IPS-20b (cell line): ENCODE data around the gene NHLRC4.

Experiments
- H3K27ac ChIP-seq: one replicate; pipeline ENCODE4 v1.5.1; 2013; ENCODE audit warnings: low read length
- H3K27me3 ChIP-seq: 2 replicates; pipeline ENCODE4 v1.6.1; 2013; ENCODE audit warnings: mild to moderate bottlenecking, low read length, inconsistent platforms; ENCODE audit not compliant: insufficient read depth
- H3K36me3 ChIP-seq: 2 replicates; pipeline ENCODE4 v1.6.1; 2013; ENCODE audit warnings: low read depth, mild to moderate bottlenecking, inconsistent platforms, low read length, moderate library complexity; ENCODE audit not compliant: insufficient read depth
- H3K4me1 ChIP-seq: 2 replicates; pipeline ENCODE4 v1.6.1; 2013; ENCODE audit warnings: mild to moderate bottlenecking, control low read depth, inconsistent platforms, low read length, moderate library complexity; ENCODE audit not compliant: insufficient read depth
- H3K4me3 ChIP-seq: 2 replicates; pipeline ENCODE4 v1.5.1; 2013; ENCODE audit warnings: mild to moderate bottlenecking, low read length, inconsistent platforms
- H3K9ac ChIP-seq: 2 replicates; pipeline ENCODE4 v1.6.1; 2013; ENCODE audit warnings: low read depth, mild to moderate bottlenecking, inconsistent platforms, low read length, moderate library complexity
- H3K9me3 ChIP-seq: 2 replicates; pipeline ENCODE4 v1.6.1; 2013; ENCODE audit warnings: mild to moderate bottlenecking, low read depth, low read length, inconsistent platforms; ENCODE audit not compliant: insufficient read depth

The NHLRC4 gene

DNA sequence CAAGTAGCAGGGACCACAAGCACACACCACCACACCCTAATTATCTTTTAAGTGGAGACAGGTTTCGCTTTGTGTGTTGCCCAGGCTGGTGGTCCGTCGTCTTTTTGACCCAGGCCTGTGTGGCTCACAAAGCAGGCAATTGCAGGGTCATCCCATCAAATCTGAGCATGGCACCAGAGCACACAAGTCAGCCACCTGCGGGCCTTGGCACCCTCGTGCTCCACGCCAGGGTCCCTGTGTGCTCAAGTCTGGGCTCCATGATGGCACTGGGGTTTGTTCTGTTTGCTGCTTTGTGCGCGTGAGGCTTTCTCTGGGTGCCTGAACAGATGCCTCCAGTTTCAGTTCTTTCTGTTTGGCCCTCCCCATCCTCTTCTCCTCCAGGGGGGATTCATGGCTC lies 41.7 kb upstream of the NHLRC4 start:
- no peak overlapping the region for H3K9ac ChIP-seq
- peaks cover 6% of the 10 kb centered on the region for H3K36me3 ChIP-seq
- H3K4me3 ChIP-seq, result no peak overlapping the region
- peaks cover 6% of the 10 kb centered on the region; the same call in 1 of the 2 replicates for H3K4me1 ChIP-seq
- H3K9me3 ChIP-seq, result no peaks in the 10 kb centered on the region
- no peak overlapping the region for H3K27ac ChIP-seq
- no peaks in the 10 kb centered on the region for H3K27me3 ChIP-seq

DNA sequence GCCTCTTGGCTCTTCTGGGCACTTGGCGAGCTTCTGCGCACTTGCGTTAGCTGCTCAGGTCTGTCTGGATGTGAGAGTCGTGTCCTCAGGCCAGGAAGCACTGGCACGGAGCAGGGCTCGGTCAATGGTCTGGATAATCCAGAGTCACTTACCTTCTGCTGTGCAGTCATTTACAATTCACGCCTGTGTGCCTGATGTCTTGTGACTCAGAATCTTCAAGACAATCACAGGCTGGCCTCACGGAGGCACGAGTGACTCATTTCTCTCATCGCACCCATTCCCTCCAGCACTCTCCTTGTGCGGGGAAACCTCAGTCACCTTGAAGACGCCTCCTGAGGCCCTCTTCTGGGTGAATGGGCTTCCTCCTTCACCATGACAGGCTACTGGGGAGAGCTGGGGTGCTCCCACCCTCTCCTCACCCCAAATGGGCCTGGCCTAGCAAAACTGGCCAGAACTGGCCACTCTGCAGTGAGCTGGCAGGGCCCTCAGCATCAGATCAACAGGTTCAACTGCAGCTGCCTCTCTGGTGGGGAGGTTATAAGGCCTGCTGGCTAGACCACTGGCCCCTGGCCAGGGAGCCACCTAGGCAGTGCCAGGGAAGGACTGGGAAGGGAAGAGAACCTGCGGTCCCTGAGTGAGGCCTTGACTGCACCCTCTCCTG lies 41.2 kb upstream of the NHLRC4 start:
- H3K9ac ChIP-seq, result no peak overlapping the region; the same call in 1 of the 2 replicates
- H3K27me3 ChIP-seq, result no peaks in the 10 kb centered on the region
- peaks cover 6% of the 10 kb centered on the region; the same call in 1 of the 2 replicates for H3K4me1 ChIP-seq
- H3K4me3 ChIP-seq, result peak overlapping the region; percentile 88; the same call in 1 of the 2 replicates
- peaks cover 1% of the 10 kb centered on the region for H3K36me3 ChIP-seq
- no peak overlapping the region for H3K27ac ChIP-seq
- no peaks in the 10 kb centered on the region for H3K9me3 ChIP-seq

DNA sequence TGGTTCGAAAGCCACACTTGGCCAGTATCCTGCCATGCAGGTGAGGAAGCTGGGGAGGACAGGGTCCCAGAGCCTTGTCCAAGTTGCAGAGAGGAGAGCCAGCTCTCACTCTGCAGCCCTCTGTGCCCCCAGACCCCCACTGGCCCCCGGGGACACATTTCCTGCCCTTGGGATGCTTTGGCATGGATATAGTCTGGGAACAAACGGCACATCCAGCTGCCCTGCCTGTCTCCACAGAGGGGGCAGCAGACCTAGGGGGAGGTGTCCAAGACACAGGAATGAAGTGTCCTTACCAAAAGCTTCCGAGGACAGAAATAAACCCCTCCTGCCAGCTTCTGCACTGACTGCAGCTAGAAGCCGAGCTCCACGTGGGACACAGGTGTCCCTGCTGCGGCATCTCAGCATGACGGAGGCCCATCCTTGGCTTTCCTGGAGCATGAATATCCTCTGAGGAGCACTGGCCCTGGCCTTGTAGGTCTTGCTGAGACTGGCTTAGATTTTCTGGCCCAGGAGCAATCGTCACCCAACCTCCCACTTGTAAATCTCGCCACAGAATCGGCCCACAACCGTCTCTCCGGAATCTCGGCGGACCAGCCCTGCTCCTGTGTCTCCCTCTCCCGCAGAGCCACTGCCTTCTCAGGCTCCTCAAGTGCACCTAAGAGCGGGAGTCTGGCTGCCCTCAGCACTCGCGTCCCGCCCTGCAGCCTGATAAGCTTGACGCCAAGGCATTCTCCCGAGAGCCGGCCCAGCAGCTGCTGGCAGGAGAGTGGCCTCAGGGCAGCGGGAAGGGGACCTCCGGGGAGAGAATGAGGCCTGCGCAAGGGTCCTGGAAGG lies 40.4 kb upstream of the NHLRC4 start:
- H3K9ac ChIP-seq, result peak overlapping the region; percentile 87
- no peaks in the 10 kb centered on the region for H3K9me3 ChIP-seq
- no peaks in the 10 kb centered on the region for H3K36me3 ChIP-seq
- H3K27ac ChIP-seq, result peak overlapping the region; percentile 87
- peak overlapping the region; percentile 88 for H3K4me3 ChIP-seq
- peaks cover 6% of the 10 kb centered on the region; the same call in 1 of the 2 replicates for H3K4me1 ChIP-seq
- no peaks in the 10 kb centered on the region for H3K27me3 ChIP-seq

DNA sequence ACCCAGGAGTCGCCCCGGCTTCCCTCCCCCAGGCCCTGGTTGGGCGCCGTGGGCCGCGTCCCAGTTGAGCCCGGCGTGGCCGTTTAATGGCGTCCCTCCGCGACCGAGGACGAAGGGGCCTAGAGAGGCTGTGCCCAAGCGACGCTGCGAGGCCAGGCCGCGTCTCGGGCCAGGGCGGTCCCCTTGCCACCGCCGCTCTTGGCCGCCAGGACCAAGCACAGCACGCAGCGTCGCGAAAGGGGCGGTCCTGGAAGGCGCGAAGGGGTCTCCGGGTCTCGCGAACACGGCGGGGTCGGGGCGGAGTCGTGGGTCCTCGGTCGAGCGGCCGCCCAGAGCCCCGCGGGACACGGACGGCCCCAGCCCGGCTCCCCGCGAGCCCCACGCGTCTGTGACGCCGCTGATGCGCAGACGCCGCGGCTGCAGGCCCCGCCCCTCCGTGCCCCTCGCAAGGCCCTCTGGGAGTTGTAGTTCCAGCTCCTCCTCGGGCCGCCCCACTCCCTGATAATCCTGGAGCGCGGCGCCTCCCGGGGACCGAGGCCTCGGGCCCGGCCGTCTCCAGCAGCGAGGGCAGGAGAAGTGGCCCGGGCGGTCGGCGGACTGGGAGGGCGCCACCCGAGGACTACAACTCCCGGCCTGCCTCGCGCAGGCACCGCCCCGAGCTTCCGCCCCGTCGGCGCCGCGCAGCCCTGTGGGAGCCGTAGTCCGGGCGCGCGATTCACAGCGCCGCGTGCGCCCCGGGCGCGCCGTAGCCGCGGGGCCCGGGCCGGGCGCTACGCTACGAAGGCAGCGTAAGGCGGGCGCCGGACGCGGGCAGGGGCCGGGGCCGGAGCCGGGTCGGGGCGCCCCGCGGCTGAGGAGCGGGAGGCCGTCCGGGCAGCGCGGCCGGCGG lies 39.5 kb upstream of the NHLRC4 start, which contains the start of gene CAPN15:
TSS of gene CAPN15 (plus strand) at position 698 of the 889 bp plus-strand sequence. CDS start 19,127 bp downstream, outside the sequence.
- Histone ChIP-seq H3K36me3 (no peaks in the 10 kb centered on the region), H3K27ac (peak within 1 kb of the TSS; percentile 87), H3K9me3 (no peaks in the 10 kb centered on the region), H3K4me1 (peaks cover 6% of the 10 kb centered on the region; the same call in 1 of the 2 replicates), H3K4me3 (peak within 1 kb of the TSS; percentile 88), H3K9ac (peak within 1 kb of the TSS; percentile 87), H3K27me3 (no peaks in the 10 kb centered on the region)

DNA sequence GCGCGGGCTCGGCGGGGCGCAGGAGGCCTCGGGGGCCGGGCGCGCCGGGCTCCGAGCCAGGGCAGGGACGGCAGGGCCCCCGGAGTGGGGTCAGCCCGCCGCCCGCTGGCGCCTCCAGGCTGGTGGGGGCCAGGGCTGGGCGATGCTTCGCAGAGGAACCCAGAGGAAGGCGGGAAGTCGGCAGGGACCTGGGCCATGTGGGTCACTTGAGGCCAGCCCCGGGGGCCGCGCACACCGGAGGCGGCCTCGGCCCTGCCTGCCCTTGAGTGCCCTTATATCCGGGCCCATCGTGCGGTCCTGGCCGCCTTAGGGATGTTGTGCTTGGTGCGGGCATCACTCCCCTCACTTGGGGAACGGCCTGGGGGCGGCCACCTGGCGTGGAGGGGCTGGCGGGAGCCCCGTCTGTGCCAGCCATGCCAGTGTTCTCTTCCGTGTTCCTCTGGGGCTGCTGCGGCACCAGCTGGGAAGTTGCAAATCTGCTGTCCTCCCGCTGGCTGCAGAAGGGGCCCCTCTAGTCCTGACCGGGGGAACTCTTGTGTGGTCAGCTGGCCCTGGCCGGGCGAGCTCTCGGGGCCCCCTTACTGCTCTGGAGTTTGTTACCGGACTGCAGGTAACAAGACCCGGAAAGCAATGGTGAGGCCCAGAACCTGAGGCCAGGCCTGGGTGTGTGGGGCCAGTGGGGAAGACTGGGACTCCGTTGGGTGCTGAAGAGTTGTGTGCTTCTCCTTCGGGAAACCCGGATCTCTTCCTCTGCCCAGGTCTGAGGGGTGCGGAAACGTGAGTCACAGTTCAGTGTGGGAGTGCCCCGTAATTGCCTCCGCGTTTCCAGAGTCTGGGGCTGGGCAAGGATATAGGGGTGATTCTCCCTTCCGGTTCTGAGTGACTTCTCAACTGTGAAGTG lies 38.4 kb upstream of the NHLRC4 start:
- H3K27me3 ChIP-seq, result no peaks in the 10 kb centered on the region
- H3K27ac ChIP-seq, result no peak overlapping the region
- peak overlapping the region; percentile 78 for H3K4me3 ChIP-seq
- no peaks in the 10 kb centered on the region for H3K36me3 ChIP-seq
- H3K9ac ChIP-seq, result peak overlapping the region; percentile 72
- H3K9me3 ChIP-seq, result no peaks in the 10 kb centered on the region
- H3K4me1 ChIP-seq, result peaks cover 6% of the 10 kb centered on the region; the same call in 1 of the 2 replicates

DNA sequence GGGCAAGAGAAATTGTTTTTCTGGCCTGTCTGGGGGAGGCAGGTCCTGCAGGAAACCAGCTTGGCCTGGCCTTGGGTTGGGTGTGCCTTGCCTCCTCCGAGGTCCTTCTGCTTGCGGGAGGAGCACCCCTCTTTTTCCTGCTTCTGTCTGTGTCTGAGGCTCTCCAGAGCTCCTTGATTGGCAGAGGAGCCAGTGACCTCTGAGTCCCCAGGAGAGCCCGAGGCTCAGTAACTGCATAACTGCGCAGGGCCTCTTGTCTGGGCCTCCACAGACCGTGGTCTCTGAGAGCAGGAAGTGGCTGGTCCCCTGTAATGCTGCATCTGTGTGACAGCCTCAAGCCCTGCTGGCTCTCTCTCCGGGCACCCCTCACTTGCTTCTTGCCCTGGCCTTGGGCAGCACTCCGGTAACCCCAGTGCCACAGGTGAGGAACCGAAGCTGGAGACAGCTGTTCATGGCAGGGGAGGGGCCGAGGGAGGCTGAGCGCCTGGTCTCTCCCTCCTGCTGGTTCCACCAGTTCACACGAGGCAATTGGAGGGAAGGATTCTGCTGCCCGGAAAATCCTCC lies 37.7 kb upstream of the NHLRC4 start:
- Histone ChIP-seq H3K4me1 (peaks cover 6% of the 10 kb centered on the region; the same call in 1 of the 2 replicates), H3K4me3 (peak overlapping the region; percentile 78), H3K9ac (peak overlapping the region; percentile 72; the same call in 1 of the 2 replicates), H3K27me3 (no peaks in the 10 kb centered on the region), H3K9me3 (no peaks in the 10 kb centered on the region), H3K36me3 (no peaks in the 10 kb centered on the region), H3K27ac (no peak overlapping the region)

DNA sequence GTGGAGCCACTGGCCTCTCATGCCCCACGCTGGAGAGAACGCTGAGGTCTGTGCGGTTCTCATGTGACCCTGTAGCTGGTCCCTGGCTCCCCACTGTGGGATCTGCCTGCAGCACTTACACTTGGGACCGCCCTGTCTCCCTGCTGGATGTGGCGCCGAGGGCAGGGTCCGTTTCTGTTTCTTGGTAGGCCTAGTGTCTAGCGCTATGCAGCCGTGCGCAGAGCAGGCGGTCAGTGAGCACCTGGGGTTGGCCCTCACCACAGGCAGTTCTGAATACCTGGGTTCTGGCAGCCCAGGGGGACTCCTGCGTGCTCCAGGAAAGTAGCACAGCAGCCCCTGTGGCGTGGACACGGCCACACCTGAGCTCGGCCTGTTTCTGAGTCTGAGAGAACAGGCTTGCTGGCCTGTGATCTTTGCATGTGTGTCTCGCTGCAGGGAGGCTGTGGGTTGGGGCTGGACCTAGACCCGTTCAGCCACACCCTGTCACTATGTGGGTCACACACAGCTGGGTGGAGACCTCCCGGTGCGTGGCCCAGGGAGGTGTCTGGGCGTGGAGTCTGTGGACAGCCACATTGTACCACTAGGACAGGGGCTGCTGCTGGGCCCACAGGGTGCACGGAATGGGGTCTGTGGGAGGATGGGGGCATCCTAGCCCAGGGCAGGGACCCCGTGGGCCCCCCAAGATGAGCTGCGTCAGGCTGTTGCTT lies 36.5 kb upstream of the NHLRC4 start:
- Histone ChIP-seq H3K4me1 (peaks cover 6% of the 10 kb centered on the region; the same call in 1 of the 2 replicates), H3K27me3 (no peaks in the 10 kb centered on the region), H3K9ac (no peak overlapping the region; the same call in 1 of the 2 replicates), H3K36me3 (no peaks in the 10 kb centered on the region), H3K4me3 (no peak overlapping the region), H3K27ac (no peak overlapping the region), H3K9me3 (no peaks in the 10 kb centered on the region)

DNA sequence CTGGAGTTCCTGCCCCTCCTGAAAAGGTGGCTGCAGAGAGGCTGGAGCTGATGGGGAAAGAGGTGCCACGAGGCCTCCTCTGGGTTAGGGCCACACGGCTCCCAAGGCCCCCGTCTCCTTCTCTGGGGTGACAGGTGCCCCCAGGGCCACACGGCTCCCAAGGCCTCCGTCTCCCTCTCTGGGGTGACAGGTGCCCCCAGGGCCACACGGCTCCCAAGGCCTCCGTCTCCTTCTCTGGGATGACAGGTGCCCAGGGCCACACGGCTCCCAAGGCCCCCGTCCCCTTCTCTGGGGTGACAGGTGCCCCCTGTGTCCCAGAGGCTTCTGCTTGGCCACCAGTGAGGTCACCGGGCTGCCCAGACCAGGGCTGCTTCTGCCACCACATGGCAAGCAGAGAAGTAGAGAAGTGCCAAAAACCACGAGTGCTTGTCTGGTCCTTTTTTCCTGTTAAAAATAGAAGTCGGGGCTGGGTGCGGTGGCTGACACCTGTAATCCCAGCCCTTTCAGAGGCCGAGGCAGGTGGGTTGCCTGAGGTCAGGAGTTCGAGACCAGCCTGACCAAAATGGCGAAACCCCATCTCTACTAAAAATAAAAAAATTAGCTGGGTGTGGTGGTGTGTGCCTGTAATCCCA lies 35.2 kb upstream of the NHLRC4 start:
- H3K9ac ChIP-seq, result no peak overlapping the region
- peaks cover 6% of the 10 kb centered on the region; the same call in 1 of the 2 replicates for H3K4me1 ChIP-seq
- no peaks in the 10 kb centered on the region for H3K9me3 ChIP-seq
- H3K27me3 ChIP-seq, result no peaks in the 10 kb centered on the region
- H3K36me3 ChIP-seq, result no peaks in the 10 kb centered on the region
- no peak overlapping the region for H3K27ac ChIP-seq
- no peak overlapping the region for H3K4me3 ChIP-seq

DNA sequence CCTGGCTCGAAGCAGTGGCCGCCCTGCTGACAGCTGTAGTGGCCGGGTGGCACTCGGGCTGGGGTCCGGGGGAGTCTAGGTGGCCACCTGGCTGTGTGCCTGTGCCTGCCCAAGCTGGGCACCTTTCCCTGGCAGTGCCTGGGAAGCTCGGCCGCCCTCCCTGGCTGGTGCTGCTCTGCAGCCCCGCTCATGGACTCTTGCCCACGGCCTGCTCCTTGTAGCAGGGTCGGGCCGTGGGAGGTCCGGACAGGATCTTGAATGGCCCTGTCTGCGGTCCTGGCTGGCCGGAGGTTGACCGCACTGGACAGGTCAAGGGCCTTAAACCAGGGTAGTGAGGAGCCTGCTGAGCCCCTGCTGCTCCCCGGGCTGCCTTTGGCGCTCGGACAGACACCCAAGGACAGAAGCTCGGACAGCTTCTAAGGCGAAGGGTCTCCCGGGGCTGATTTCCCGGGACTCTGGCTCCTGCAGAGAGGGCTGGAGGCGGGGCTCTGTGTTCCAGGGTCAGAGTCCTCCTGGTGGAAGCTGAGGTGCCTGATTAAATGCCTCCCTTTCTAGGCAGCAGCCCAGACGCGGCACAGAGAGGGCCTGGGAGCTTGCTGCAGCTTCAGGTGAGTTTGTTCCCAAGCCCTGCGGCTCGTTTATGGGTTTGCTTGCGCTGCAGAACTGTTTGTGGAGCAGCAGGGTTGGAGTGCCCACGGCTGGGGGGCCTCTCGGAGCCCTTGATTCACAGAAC lies 33.2 kb upstream of the NHLRC4 start:
- Histone ChIP-seq H3K27me3 (no peaks in the 10 kb centered on the region), H3K9ac (no peak overlapping the region), H3K27ac (no peak overlapping the region), H3K36me3 (no peaks in the 10 kb centered on the region; the same call in 1 of the 2 replicates), H3K4me1 (peaks cover 5% of the 10 kb centered on the region; the same call in 1 of the 2 replicates), H3K4me3 (no peak overlapping the region), H3K9me3 (no peaks in the 10 kb centered on the region)
